SK-N-SH (cell line): ENCODE results near the gene SMKR1. TPM values are rescaled to one million over a fixed set of nuclear protein-coding genes. Genes with fewer than 3 reads are reported as not detected.

Experiments used
- CTCF ChIA-PET: fragments of 300-600, 350-600 bp; formaldehyde crosslinking; extraction: SDS; loops from one replicate; lab custom pipeline; 2021; lab: Yijun Ruan, JAX
- POLR2A ChIA-PET: fragments of 350-600 bp; sonication (Branson Sonifier 250); formaldehyde crosslinking; extraction: SDS; loops from one replicate; lab custom pipeline; 2020; ENCODE audit warnings: antibody characterized with exemption, inconsistent platforms; lab: Yijun Ruan, JAX
- DNase-seq: peaks from one replicate; pipeline ENCODE4 v3.0.0; 2012
- H2AFZ ChIP-seq: fragments of 200-600 bp; sonication (generic); 2 replicates; pipeline ENCODE4 v1.8.1; 2016; ENCODE audit warnings: antibody characterized with exemption, mild to moderate bottlenecking, low read depth
- H3F3A ChIP-seq: fragments of 200-600 bp; sonication (generic); replicated peaks from 2 replicates; pipeline ENCODE3; 2016; ENCODE audit warnings: antibody characterized with exemption, mild to moderate bottlenecking; ENCODE audit not compliant: insufficient read depth
- H3K27ac ChIP-seq, 2 experiments: fragments of 200-500 bp in 1 of 2; fragments of 200-600 bp in 1 of 2; sonication (Bioruptor generic) in 1 of 2; sonication (generic), shearing (Covaris generic) in 1 of 2; 2 replicates each; pipeline versions ENCODE4 v1.5.1 to v1.6.1; 2014 to 2016; ENCODE audit warnings: low read depth in 2 of 2, inconsistent platforms in 1 of 2, low read length in 1 of 2, mild to moderate bottlenecking in 1 of 2, mixed read lengths in 1 of 2
- H3K27me3 ChIP-seq: fragments of 200-600 bp; sonication (generic), shearing (Covaris generic); 2 replicates; pipeline ENCODE4 v1.6.1; 2016; ENCODE audit warnings: mixed run types; ENCODE audit not compliant: insufficient read depth
- H3K36me3 ChIP-seq, 2 experiments: fragments of 200-500 bp in 1 of 2; fragments of 200-600 bp in 1 of 2; sonication (Bioruptor generic) in 1 of 2; sonication (generic) in 1 of 2; replicated peaks in 1 of 2; 2 replicates each; pipeline versions ENCODE3 to v1.5.1; 2014 to 2016; ENCODE audit warnings: low read length in 1 of 2, mild to moderate bottlenecking in 1 of 2; ENCODE audit not compliant: insufficient read depth in 2 of 2, control insufficient read depth in 1 of 2
- H3K4me1 ChIP-seq, 2 experiments: fragments of 200-500 bp in 1 of 2; fragments of 200-600 bp in 1 of 2; sonication (Bioruptor generic) in 1 of 2; sonication (generic), shearing (Covaris generic) in 1 of 2; 2 replicates each; pipeline versions ENCODE4 v1.5.1 to v1.6.1; 2014 to 2016; ENCODE audit warnings: low read depth in 1 of 2, low read length in 1 of 2, mixed run types in 1 of 2; ENCODE audit not compliant: insufficient read depth in 2 of 2, control insufficient read depth in 1 of 2
- H3K4me2 ChIP-seq: fragments of 200-600 bp; sonication (generic), shearing (Covaris generic); 2 replicates; pipeline ENCODE4 v1.6.1; 2017; ENCODE audit warnings: mixed run types
- H3K4me3 ChIP-seq, 2 experiments: fragments of 200-500 bp in 1 of 2; fragments of 200-600 bp in 1 of 2; sonication (Bioruptor generic) in 1 of 2; sonication (generic), shearing (Covaris generic) in 1 of 2; 2 replicates each; pipeline versions ENCODE4 v1.5.1 to v1.8.1; 2014 to 2016; ENCODE audit warnings: low read depth in 2 of 2, inconsistent platforms in 1 of 2, low read length in 1 of 2, mild to moderate bottlenecking in 1 of 2, mixed read lengths in 1 of 2, moderate library complexity in 1 of 2
- H3K79me2 ChIP-seq: fragments of 200-600 bp; sonication (generic); 2 replicates; pipeline ENCODE4 v1.8.1; 2017; ENCODE audit warnings: mild to moderate bottlenecking; ENCODE audit not compliant: insufficient read depth
- H3K9ac ChIP-seq: fragments of 200-600 bp; sonication (generic); 2 replicates; pipeline ENCODE4 v1.6.1; 2017; ENCODE audit warnings: mixed run types
- H3K9me2 ChIP-seq: fragments of 200-600 bp; sonication (generic); 2 replicates; pipeline ENCODE4 v1.6.1; 2017; ENCODE audit warnings: mixed run types
- H3K9me3 ChIP-seq: fragments of 200-600 bp; sonication (generic); 2 replicates; pipeline ENCODE4 v1.6.1; 2017; ENCODE audit warnings: mixed run types, mild to moderate bottlenecking, moderate library complexity
- H4K20me1 ChIP-seq: fragments of 200-600 bp; sonication (generic); 2 replicates; pipeline ENCODE4 v1.6.1; 2017; ENCODE audit warnings: mild to moderate bottlenecking, mixed run types; ENCODE audit not compliant: insufficient read depth
- CTCF ChIP-seq: fragments of 200-600 bp; sonication (generic); IDR thresholded peaks from 2 replicates; pipeline ENCODE4 v1.6.1; 2017; ENCODE audit warnings: antibody characterized with exemption, mild to moderate bottlenecking, moderate library complexity
- ELF1 ChIP-seq: IDR thresholded peaks from 2 replicates; pipeline ENCODE4 v1.4.0; 2012
- FOSL2 ChIP-seq: IDR thresholded peaks from 2 replicates; pipeline ENCODE4 v1.4.0; 2012; ENCODE audit warnings: low read depth, mild to moderate bottlenecking, moderate library complexity, borderline replicate concordance
- FOXM1 ChIP-seq: IDR thresholded peaks from 2 replicates; pipeline ENCODE4 v1.4.0; 2012; ENCODE audit warnings: low read depth, mild to moderate bottlenecking
- GABPA ChIP-seq: IDR thresholded peaks from 2 replicates; pipeline ENCODE4 v1.4.0; 2012; ENCODE audit warnings: low read depth, mild to moderate bottlenecking
- GATA2 ChIP-seq: sonication (generic); formaldehyde crosslinking; IDR thresholded peaks from 2 replicates; pipeline ENCODE4 v1.5.0; 2020; ENCODE audit warnings: mild to moderate bottlenecking, missing genetic modification reagents
- MXI1 ChIP-seq: IDR thresholded peaks from 2 replicates; pipeline ENCODE4 v1.6.1; 2012; ENCODE audit warnings: mild to moderate bottlenecking, low read depth, low read length, improper control_type of control experiment
- NFIC ChIP-seq: IDR thresholded peaks from 2 replicates; pipeline ENCODE4 v1.4.0; 2012; ENCODE audit warnings: borderline replicate concordance
- PBX3 ChIP-seq: IDR thresholded peaks from 2 replicates; pipeline ENCODE4; 2012
- RCOR1 ChIP-seq: fragments of 150-350 bp; IDR thresholded peaks from 2 replicates; pipeline ENCODE4 v1.6.1; 2017; ENCODE audit warnings: antibody characterized with exemption, low read length
- RFX5 ChIP-seq: IDR thresholded peaks from 2 replicates; pipeline ENCODE4 v1.6.1; 2012; ENCODE audit warnings: mild to moderate bottlenecking, improper control_type of control experiment, low read length
- SMC3 ChIP-seq: IDR thresholded peaks from 2 replicates; pipeline ENCODE4 v1.6.1; 2012; ENCODE audit warnings: low read depth, low read length, improper control_type of control experiment
- TAF1 ChIP-seq: IDR thresholded peaks from 2 replicates; pipeline ENCODE4 v1.6.1; 2012; ENCODE audit warnings: low read depth, mild to moderate bottlenecking, low read length, moderate library complexity, borderline replicate concordance
- TCF12 ChIP-seq: IDR thresholded peaks from 2 replicates; pipeline ENCODE4 v1.4.0; 2012
- TEAD4 ChIP-seq: IDR thresholded peaks from 2 replicates; pipeline ENCODE4 v1.4.0; 2012; ENCODE audit warnings: mild to moderate bottlenecking, borderline replicate concordance; ENCODE audit not compliant: insufficient read depth
- USF1 ChIP-seq: IDR thresholded peaks from 2 replicates; pipeline ENCODE4 v1.4.0; 2012; ENCODE audit warnings: low read depth, borderline replicate concordance
- USF2 ChIP-seq: fragments of 150-350 bp; IDR thresholded peaks from 2 replicates; pipeline ENCODE4 v1.6.1; 2017; ENCODE audit warnings: antibody characterized with exemption, low read length, low read depth, borderline replicate concordance
- YY1 ChIP-seq: IDR thresholded peaks from 2 replicates; pipeline ENCODE4 v1.4.0; 2012; ENCODE audit warnings: low read depth, mild to moderate bottlenecking
- ZBTB33 ChIP-seq: IDR thresholded peaks from 2 replicates; pipeline ENCODE4 v1.4.0; 2012; ENCODE audit warnings: low read depth, borderline replicate concordance
- WGBS: methylation state at CpG from one replicate; pipeline ENCODE4 v1.1.6; 2017; ENCODE audit warnings: low lambda C conversion rate; 5-methylcytosine and 5-hydroxymethylcytosine counted together
- polyA plus RNA-seq, 3 experiments: library from polyadenylated mRNA; depleted of rRNA; stranded (reverse); fragments of >200 nt; gene quantifications; 2 replicates each; pipeline ENCODE4 v1.2.3, GENCODE V29; 2012

Gene SMKR1
- polyA plus RNA-seq, 1 of the 3 experiments (the other 2 are of a cell fraction): 8.1 TPM

- TF ChIP-seq FOXM1: no peak
- TF ChIP-seq, all 33 proteins: peak for 0
Measured at GRCh38 chr7:129497156-129497555, 5.2 kb upstream of the SMKR1 start (continued).

- Histone ChIP-seq H3K4me1 (peaks cover 0 to 5% of the 10 kb centered on the region in 2 experiments; a peak in 1 of 4 replicates), H3K27me3 (no peaks in the 10 kb centered on the region), H3K9me3 (no peaks in the 10 kb centered on the region), H3F3A (peaks cover 18% of the 10 kb centered on the region), H3K4me3 (no peak overlapping the region), H3K9me2 (no peaks in the 10 kb centered on the region), H3K79me2 (no peaks in the 10 kb centered on the region), H3K4me2 (no peak overlapping the region), H2AFZ (no peak overlapping the region), H3K36me3 (no peaks in the 10 kb centered on the region), H3K27ac (no peak overlapping the region), H3K9ac (no peak overlapping the region), H4K20me1 (no peaks in the 10 kb centered on the region)
- ChIA-PET CTCF (interaction anchor here (1.0 to 1.6 kb wide), 3 partner anchors 59 to 280 kb away, joined by 3 to 4 read pairs (median 3); no protein-coding TSS in a partner anchor), POLR2A (no interaction called here)
- no peak for DNase-seq
- TF ChIP-seq PBX3 (no peak), SMC3 (no peak), RCOR1 (no peak)
- WGBS: 100% methylated on average over 1 of the region's 1 CpG
Measured at GRCh38 chr7:129498021-129498420, 4.3 kb upstream of the SMKR1 start.

- TF ChIP-seq NFIC: no peak
- no peak for TF ChIP-seq GATA2 (CRISPR knock-in tag)
- no peak for TF ChIP-seq ELF1
- no peak for TF ChIP-seq CTCF
- TF ChIP-seq PBX3: no peak
- TF ChIP-seq ZBTB33: no peak
- no peak for TF ChIP-seq USF1
- no peak for TF ChIP-seq TCF12
- no peak for TF ChIP-seq RFX5
- no peak for TF ChIP-seq USF2
- TF ChIP-seq TEAD4: no peak
- TF ChIP-seq TAF1: no peak
- TF ChIP-seq YY1: no peak
- no peak for TF ChIP-seq GABPA
- TF ChIP-seq FOSL2: no peak
- TF ChIP-seq MXI1: no peak
- no peak for TF ChIP-seq RCOR1
- no peak overlapping the region for H3K4me2 ChIP-seq
- 89% methylated on average over 6 of the region's 6 CpGs for WGBS
- no peaks in the 10 kb centered on the region for H4K20me1 ChIP-seq
- ChIA-PET CTCF (interaction anchor here (0.9 to 3.9 kb wide), 11 partner anchors 15 to 336 kb away, joined by 3 to 19 read pairs (median 4); no protein-coding TSS in a partner anchor), POLR2A (no interaction called here)
- H2AFZ ChIP-seq: no peak overlapping the region
- H3K36me3 ChIP-seq: no peaks in the 10 kb centered on the region
- H3K27me3 ChIP-seq: no peaks in the 10 kb centered on the region
- no peaks in the 10 kb centered on the region for H3K79me2 ChIP-seq
- H3K27ac ChIP-seq: no peak overlapping the region
- no peaks in the 10 kb centered on the region for H3K9me2 ChIP-seq
- no peak for DNase-seq
- H3K4me3 ChIP-seq: no peak overlapping the region
- H3K4me1 ChIP-seq: peaks cover 0 to 7% of the 10 kb centered on the region in 2 experiments; a peak in 1 of 4 replicates
- peaks cover 5% of the 10 kb centered on the region for H3F3A ChIP-seq
- no peak overlapping the region for H3K9ac ChIP-seq
- no peaks in the 10 kb centered on the region for H3K9me3 ChIP-seq
Measured at GRCh38 chr7:129499999-129500398, 2.3 kb upstream of the SMKR1 start.
